Stomach (tissue), 9 donors: ENCODE results near the gene PHACTR3. TPM values are rescaled to one million over a fixed set of nuclear protein-coding genes. Genes with fewer than 3 reads are reported as not detected.

Experiments used
- DNase-seq, 2 donors: peaks; one replicate each; pipeline versions ENCODE4 v3.0.0 to v3.0.0-alpha.2; 2013 to 2019
- H3K27ac ChIP-seq, 5 donors: fragments of 200-600 bp in 4 of 5; sonication (generic) in 4 of 5; one replicate each; pipeline ENCODE4 v1.5.1; 2013 to 2019; ENCODE audit warnings: mild to moderate bottlenecking in 1 of 5, moderate library complexity in 1 of 5
- H3K27me3 ChIP-seq, 3 donors: fragments of 200-600 bp; sonication (generic); one replicate each; pipeline ENCODE4 v1.5.1; 2017 to 2019; ENCODE audit warnings: mixed run types in 1 of 3
- H3K36me3 ChIP-seq, 4 donors: fragments of 200-600 bp; sonication (generic); 1 replicate in 3 of 4; 2 replicates in 1 of 4; pipeline ENCODE4 v1.5.1; 2016 to 2019
- H3K4me1 ChIP-seq, 4 donors: fragments of 200-600 bp; sonication (generic); one replicate each; pipeline ENCODE4 v1.5.1; 2016 to 2019
- H3K4me3 ChIP-seq, 4 donors: fragments of 200-600 bp; sonication (generic) in 3 of 4; one replicate each; pipeline ENCODE4 v1.5.1; 2016 to 2019; ENCODE audit warnings: mild to moderate bottlenecking in 1 of 4
- H3K9me3 ChIP-seq, 4 donors: fragments of 200-600 bp; sonication (generic); one replicate each; pipeline ENCODE4 v1.5.1; 2016 to 2019
- CTCF ChIP-seq, 7 experiments: fragments of 450-650 bp in 4 of 7; fragments of 200-600 bp in 3 of 7; sonication (generic) in 3 of 7; IDR thresholded peaks; one replicate each; pipeline ENCODE4 v1.5.1; 2016 to 2019; ENCODE audit warnings: antibody characterized with exemption in 7 of 7, control low read depth in 2 of 7, mild to moderate bottlenecking in 1 of 7
- EP300 ChIP-seq: sonication (generic); formaldehyde crosslinking; IDR thresholded peaks from one replicate; pipeline ENCODE4 v1.6.1; 2017; ENCODE audit warnings: antibody characterized with exemption
- POLR2A ChIP-seq, 4 donors: fragments of 450-650 bp; IDR thresholded peaks; one replicate each; pipeline ENCODE4 v1.6.1; 2016; ENCODE audit warnings: antibody characterized with exemption in 4 of 4, control low read depth in 2 of 4, mild to moderate bottlenecking in 1 of 4, moderate library complexity in 1 of 4
- POLR2AphosphoS5 ChIP-seq, 3 donors: sonication (generic); formaldehyde crosslinking; IDR thresholded peaks; one replicate each; pipeline ENCODE4 v1.6.1; 2016; ENCODE audit warnings: antibody characterized with exemption in 3 of 3
- WGBS, 5 donors: extraction: QIAGEN DNeasy Blood & Tissue Kit in 3 of 5; methylation state at CpG; one replicate each; pipeline versions ENCODE4 v1.1.5 to v1.1.7; 2013 to 2018; 5-methylcytosine and 5-hydroxymethylcytosine counted together
- intact Hi-C: fragments of 100-400 bp; cut with DNase I; formaldehyde crosslinking; loops from one replicate; pipeline ENCODE4 v1.15.1; 2023; ENCODE audit warnings: low total_unique reads
- polyA plus RNA-seq, 3 donors: library from polyadenylated mRNA; stranded (reverse); fragments of 200-250 nt; gene quantifications; one replicate each; pipeline ENCODE4 v1.2.3, GENCODE V29; 2013
- total RNA-seq, 5 donors: library from RNA; depleted of rRNA; stranded (reverse); fragments of >200 nt; gene quantifications; one replicate each; pipeline versions ENCODE4 v1.1.0 to v1.2.3, GENCODE V29; 2014 to 2016
- donor health status: healthy with polysubstance abuse.
- donor health status: Bipolar disorder and iron deficiency.
- donor health status: healthy.

The PHACTR3 gene
- total and polyA plus RNA-seq, 8 donors = 0.55 to 3.7 (median 3.2) TPM; not detected in 3

GRCh38 chr20:59735486-59735885 lies 131.1 kb downstream of the PHACTR3 start:
- no peak for DNase-seq
- H3K4me1 ChIP-seq = no peaks in the 10 kb centered on the region
- H3K9me3 ChIP-seq = no peaks in the 10 kb centered on the region
- H3K4me3 ChIP-seq = no peak overlapping the region
- H3K36me3 ChIP-seq = no peaks in the 10 kb centered on the region
- TF ChIP-seq CTCF (IDR thresholded peaks at IDR 0.05) (no peak), POLR2AphosphoS5 (IDR thresholded peaks at IDR 0.05) (no peak), POLR2A (IDR thresholded peaks at IDR 0.05) (no peak), EP300 (no peak)
- no peak overlapping the region for H3K27ac ChIP-seq
- intact Hi-C loops = no loop called here
- 41 to 47% (median 43%) methylated on average over 8 of the region's 8 CpGs for WGBS, 5 donors
- H3K27me3 ChIP-seq = peaks cover 0 to 61% (median 5%) of the 10 kb centered on the region in 3 donors

GRCh38 chr20:59735917-59736316 lies 131.6 kb downstream of the PHACTR3 start:
- no peak for TF ChIP-seq EP300
- TF ChIP-seq CTCF (IDR thresholded peaks at IDR 0.05) = no peak
- TF ChIP-seq POLR2A (IDR thresholded peaks at IDR 0.05) = no peak
- no peak for TF ChIP-seq POLR2AphosphoS5 (IDR thresholded peaks at IDR 0.05)
- 72 to 73% (median 73%) methylated on average over 1 of the region's 1 CpG for WGBS, 5 donors
- Histone ChIP-seq H3K9me3 (no peaks in the 10 kb centered on the region), H3K4me1 (no peaks in the 10 kb centered on the region), H3K27ac (no peak overlapping the region), H3K27me3 (peaks cover 0 to 65% (median 8%) of the 10 kb centered on the region in 3 donors), H3K36me3 (no peaks in the 10 kb centered on the region), H3K4me3 (no peak overlapping the region)
- intact Hi-C loops = no loop called here
- DNase-seq = peak in 1 of 2 donors; percentile 52

- Histone ChIP-seq H3K9me3 (no peaks in the 10 kb centered on the region), H3K36me3 (no peaks in the 10 kb centered on the region), H3K4me3 (no peak overlapping the region), H3K27me3 (peaks cover 0 to 70% (median 8%) of the 10 kb centered on the region in 3 donors), H3K27ac (no peak overlapping the region), H3K4me1 (no peaks in the 10 kb centered on the region)
- WGBS, 5 donors = 68 to 78% (median 74%) methylated on average over 8 to 10 of the region's 10 CpGs
- intact Hi-C loops = no loop called here
- TF ChIP-seq POLR2A (IDR thresholded peaks at IDR 0.05) (no peak), EP300 (no peak), CTCF (IDR thresholded peaks at IDR 0.05) (no peak), POLR2AphosphoS5 (IDR thresholded peaks at IDR 0.05) (no peak)
- no peak for DNase-seq
These were observed 132.0 kb downstream of the PHACTR3 start for GRCh38 chr20:59736366-59736765.

GRCh38 chr20:59737073-59737666 lies 132.8 kb downstream of the PHACTR3 start:
- H3K27ac ChIP-seq = no peak overlapping the region
- TF ChIP-seq POLR2AphosphoS5 (IDR thresholded peaks at IDR 0.05) (no peak), CTCF (IDR thresholded peaks at IDR 0.05) (no peak), POLR2A (IDR thresholded peaks at IDR 0.05) (no peak), EP300 (no peak)
- H3K4me3 ChIP-seq = no peak overlapping the region
- H3K4me1 ChIP-seq = no peaks in the 10 kb centered on the region
- intact Hi-C loops = no loop called here
- no peak for DNase-seq
- 61 to 72% (median 67%) methylated on average over 16 of the region's 16 CpGs for WGBS, 5 donors
- H3K9me3 ChIP-seq = no peaks in the 10 kb centered on the region
- H3K36me3 ChIP-seq = no peaks in the 10 kb centered on the region
- H3K27me3 ChIP-seq = peaks cover 0 to 75% (median 8%) of the 10 kb centered on the region in 3 donors
